Activated CD4-positive, alpha-beta T cell treated with anti-CD3 and anti-CD28 coated beads, Interleukin-2, amount 10 ng/mL, durations not matched to agents 7 days and 5 days (primary cell): ENCODE data around the gene SRGAP1. TPM values are rescaled to one million over a fixed set of nuclear protein-coding genes. Genes with fewer than 3 reads are reported as not detected.
"Not testable (repeated sequence)": the region's sequence is repeated elsewhere in the genome, so short reads cannot be mapped to it uniquely, and the experiment has no call there.

Source experiments
- CTCF ChIA-PET: fragments of 350-600 bp; sonication (Branson Sonifier 250); formaldehyde crosslinking; loops from one replicate; lab custom pipeline; 2021; ENCODE audit warnings: antibody characterized with exemption; lab: Charles Lee
- POLR2A ChIA-PET: fragments of 350-600 bp; sonication (Branson Sonifier 250); formaldehyde crosslinking; loops from one replicate; lab custom pipeline; 2021; ENCODE audit warnings: antibody characterized with exemption; lab: Charles Lee
- DNase-seq: peaks from one replicate; pipeline ENCODE4 v3.0.0-alpha.2; 2020
- H3K27ac Mint-ChIP-seq: one replicate; pipeline ENCODE4 v1.8.0; 2021; ENCODE audit warnings: mild to moderate bottlenecking, moderate library complexity, mixed read lengths
- H3K27me3 Mint-ChIP-seq: one replicate; pipeline ENCODE4 v1.8.0; 2021; ENCODE audit warnings: mixed read lengths
- H3K36me3 Mint-ChIP-seq: one replicate; pipeline ENCODE4 v1.8.0; 2021; ENCODE audit warnings: low read depth, mixed read lengths
- H3K4me1 Mint-ChIP-seq: one replicate; pipeline ENCODE4 v1.8.0; 2021; ENCODE audit warnings: mixed read lengths
- H3K4me3 Mint-ChIP-seq: one replicate; pipeline ENCODE4 v1.8.0; 2021; ENCODE audit warnings: mild to moderate bottlenecking, moderate library complexity, mixed read lengths
- H3K9me3 Mint-ChIP-seq: one replicate; pipeline ENCODE4 v1.8.0; 2021; ENCODE audit warnings: mixed read lengths
- total RNA-seq, 2 experiments: library from RNA; stranded (reverse); gene quantifications; one replicate each; pipeline ENCODE4 v1.2.3, GENCODE V29; 2021

SRGAP1 gene
- total RNA-seq, 2 experiments from 2014 or later: not detected

GRCh38 chr12:64145226-64145625 lies 300.7 kb downstream of the SRGAP1 start:
- ChIA-PET POLR2A (no interaction called here), CTCF (no interaction called here)
- Mint-ChIP-seq H3K27ac (no peak overlapping the region), H3K4me1 (peaks cover 5% of the 10 kb centered on the region), H3K36me3 (no peaks in the 10 kb centered on the region), H3K9me3 (no peaks in the 10 kb centered on the region), H3K27me3 (no peaks in the 10 kb centered on the region), H3K4me3 (no peak overlapping the region)
- DNase-seq: no peak

GRCh38 chr12:64147011-64147631 lies 302.6 kb downstream of the SRGAP1 start:
- Mint-ChIP-seq H3K27me3 (no peaks in the 10 kb centered on the region), H3K9me3 (no peaks in the 10 kb centered on the region), H3K36me3 (no peaks in the 10 kb centered on the region), H3K27ac (no peak overlapping the region), H3K4me1 (peaks cover 5% of the 10 kb centered on the region), H3K4me3 (no peak overlapping the region)
- ChIA-PET POLR2A (no interaction called here), CTCF (no interaction called here)
- no peak for DNase-seq

- Mint-ChIP-seq H3K36me3 (no peaks in the 10 kb centered on the region), H3K27ac (no peak overlapping the region), H3K9me3 (no peaks in the 10 kb centered on the region), H3K4me3 (no peak overlapping the region), H3K27me3 (no peaks in the 10 kb centered on the region), H3K4me1 (peaks cover 5% of the 10 kb centered on the region)
- no peak for DNase-seq
- ChIA-PET POLR2A (no interaction called here), CTCF (interaction anchor here (0.6 kb wide), 1 partner anchor 800 kb away, joined by 6 read pairs; no protein-coding TSS in a partner anchor)
Observed at GRCh38 chr12:64147875-64148274, 303.4 kb downstream of the SRGAP1 start.

- H3K4me1 Mint-ChIP-seq: no peaks in the 10 kb centered on the region
- CTCF ChIA-PET: interaction anchor here (1.7 kb wide), 1 partner anchor 9 kb away, joined by 4 read pairs; no protein-coding TSS in a partner anchor
Observed at GRCh38 chr12:64154677-64155076, 310.2 kb downstream of the SRGAP1 start.

GRCh38 chr12:64157110-64157509 lies 312.6 kb downstream of the SRGAP1 start:
- H3K27ac Mint-ChIP-seq: no peak overlapping the region
- H3K36me3 Mint-ChIP-seq: no peaks in the 10 kb centered on the region
- no peaks in the 10 kb centered on the region for H3K27me3 Mint-ChIP-seq
- no peak overlapping the region for H3K4me3 Mint-ChIP-seq
- CTCF ChIA-PET: no interaction called here
- no peak for DNase-seq
- no peaks in the 10 kb centered on the region for H3K4me1 Mint-ChIP-seq
- POLR2A ChIA-PET: no interaction called here
- peaks cover 2% of the 10 kb centered on the region for H3K9me3 Mint-ChIP-seq

More at GRCh38 chr12:64154677-64155076, 310.2 kb downstream of the SRGAP1 start:
- Mint-ChIP-seq H3K4me3 (no peak overlapping the region), H3K27ac (no peak overlapping the region), H3K36me3 (no peaks in the 10 kb centered on the region), H3K27me3 (no peaks in the 10 kb centered on the region), H3K9me3 (peaks cover 2% of the 10 kb centered on the region)
- POLR2A ChIA-PET: no interaction called here
- no peak for DNase-seq

GRCh38 chr12:64160021-64160710 lies 315.7 kb downstream of the SRGAP1 start:
- H3K4me3 Mint-ChIP-seq: no peak overlapping the region

GRCh38 chr12:64160711-64161060 lies 316.2 kb downstream of the SRGAP1 start:
- CTCF ChIA-PET: no interaction called here
- DNase-seq: no peak

More at GRCh38 chr12:64160021-64160710, 315.7 kb downstream of the SRGAP1 start:
- peaks cover 1% of the 10 kb centered on the region for H3K27me3 Mint-ChIP-seq
- POLR2A ChIA-PET: no interaction called here
- no peaks in the 10 kb centered on the region for H3K36me3 Mint-ChIP-seq
- no peaks in the 10 kb centered on the region for H3K4me1 Mint-ChIP-seq
- DNase-seq: no peak
- H3K9me3 Mint-ChIP-seq: no peaks in the 10 kb centered on the region
- CTCF ChIA-PET: interaction anchor here (1.0 kb wide), 1 partner anchor 15 kb away, joined by 3 read pairs; no protein-coding TSS in a partner anchor
- H3K27ac Mint-ChIP-seq: no peak overlapping the region

GRCh38 chr12:64166606-64167005 lies 322.1 kb downstream of the SRGAP1 start:
- POLR2A ChIA-PET, CTCF ChIA-PET: not testable (repeated sequence)

More at GRCh38 chr12:64160711-64161060, 316.2 kb downstream of the SRGAP1 start:
- Mint-ChIP-seq H3K4me3 (no peak overlapping the region), H3K27ac (no peak overlapping the region), H3K36me3 (no peaks in the 10 kb centered on the region), H3K27me3 (peaks cover 1% of the 10 kb centered on the region), H3K9me3 (peaks cover 2% of the 10 kb centered on the region), H3K4me1 (no peaks in the 10 kb centered on the region)
- POLR2A ChIA-PET: no interaction called here

GRCh38 chr12:64167041-64167440 lies 322.5 kb downstream of the SRGAP1 start:
- H3K36me3 Mint-ChIP-seq, DNase-seq, H3K27ac Mint-ChIP-seq, H3K9me3 Mint-ChIP-seq, H3K4me1 Mint-ChIP-seq, H3K4me3 Mint-ChIP-seq, POLR2A ChIA-PET, H3K27me3 Mint-ChIP-seq, CTCF ChIA-PET: not testable (repeated sequence)

More at GRCh38 chr12:64166606-64167005, 322.1 kb downstream of the SRGAP1 start:
- H3K27me3 Mint-ChIP-seq, H3K27ac Mint-ChIP-seq, H3K4me3 Mint-ChIP-seq, H3K36me3 Mint-ChIP-seq, DNase-seq, H3K4me1 Mint-ChIP-seq, H3K9me3 Mint-ChIP-seq: not testable (repeated sequence)

- POLR2A ChIA-PET: no interaction called here
- CTCF ChIA-PET: no interaction called here
- Mint-ChIP-seq H3K27me3 (no peaks in the 10 kb centered on the region), H3K36me3 (no peaks in the 10 kb centered on the region), H3K4me1 (no peaks in the 10 kb centered on the region), H3K9me3 (peaks cover 3% of the 10 kb centered on the region), H3K27ac (no peak overlapping the region), H3K4me3 (no peak overlapping the region)
- no peak for DNase-seq
Observed at GRCh38 chr12:64170024-64170423, 325.5 kb downstream of the SRGAP1 start.

GRCh38 chr12:64170730-64171129 lies 326.2 kb downstream of the SRGAP1 start:
- POLR2A ChIA-PET: no interaction called here
- no peak overlapping the region for H3K4me3 Mint-ChIP-seq
- no peak overlapping the region for H3K27ac Mint-ChIP-seq
- CTCF ChIA-PET: no interaction called here
- no peaks in the 10 kb centered on the region for H3K36me3 Mint-ChIP-seq
- peaks cover 1% of the 10 kb centered on the region for H3K9me3 Mint-ChIP-seq
- no peak for DNase-seq
- H3K4me1 Mint-ChIP-seq: no peaks in the 10 kb centered on the region
- H3K27me3 Mint-ChIP-seq: no peaks in the 10 kb centered on the region

- H3K36me3 Mint-ChIP-seq: no peaks in the 10 kb centered on the region
- CTCF ChIA-PET: interaction anchor here (0.6 to 0.7 kb wide), 2 partner anchors 98 to 419 kb away, joined by 3 read pairs; no protein-coding TSS in a partner anchor
- H3K4me1 Mint-ChIP-seq: no peaks in the 10 kb centered on the region
- no peak for DNase-seq
- H3K27ac Mint-ChIP-seq: no peak overlapping the region
- H3K27me3 Mint-ChIP-seq: no peaks in the 10 kb centered on the region
- no peak overlapping the region for H3K4me3 Mint-ChIP-seq
- no peaks in the 10 kb centered on the region for H3K9me3 Mint-ChIP-seq
- POLR2A ChIA-PET: no interaction called here
Observed at GRCh38 chr12:64171715-64172114, 327.2 kb downstream of the SRGAP1 start.

- DNase-seq: no peak
- no peaks in the 10 kb centered on the region for H3K36me3 Mint-ChIP-seq
- no peaks in the 10 kb centered on the region for H3K4me1 Mint-ChIP-seq
- H3K9me3 Mint-ChIP-seq: no peaks in the 10 kb centered on the region
- no peak overlapping the region for H3K27ac Mint-ChIP-seq
- H3K4me3 Mint-ChIP-seq: no peak overlapping the region
- no peaks in the 10 kb centered on the region for H3K27me3 Mint-ChIP-seq
- ChIA-PET POLR2A (no interaction called here), CTCF (interaction anchor here (0.6 kb wide), 1 partner anchor 418 kb away, joined by 3 read pairs; no protein-coding TSS in a partner anchor)
Observed at GRCh38 chr12:64172143-64172970, 327.9 kb downstream of the SRGAP1 start.
